ENCODE measurements around the gene PCBP3.

DNA sequence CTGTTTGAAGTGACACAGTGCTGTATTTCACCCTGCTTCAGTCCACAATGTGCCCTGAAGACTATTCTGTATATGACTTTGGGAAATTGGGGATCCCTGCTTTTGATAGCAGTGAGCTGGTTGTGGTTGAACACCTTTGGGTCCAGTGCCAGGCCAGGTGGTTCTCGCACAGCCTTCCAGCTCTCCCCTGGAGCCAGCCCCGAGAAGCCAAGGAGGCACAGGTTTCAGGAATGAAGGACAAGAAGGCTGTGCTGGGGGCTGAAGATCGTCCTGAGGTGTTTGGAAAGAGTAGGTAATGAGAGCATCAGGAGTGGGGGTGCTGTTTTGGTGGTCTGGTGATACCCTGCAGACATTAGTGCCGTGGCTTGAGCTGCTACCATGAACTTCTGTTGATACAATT is 206.7 kb downstream of the PCBP3 start:
- TF ChIP-seq POLR2A (IDR thresholded peaks at IDR 0.05): no peak
- TF ChIP-seq, protein P1, sequence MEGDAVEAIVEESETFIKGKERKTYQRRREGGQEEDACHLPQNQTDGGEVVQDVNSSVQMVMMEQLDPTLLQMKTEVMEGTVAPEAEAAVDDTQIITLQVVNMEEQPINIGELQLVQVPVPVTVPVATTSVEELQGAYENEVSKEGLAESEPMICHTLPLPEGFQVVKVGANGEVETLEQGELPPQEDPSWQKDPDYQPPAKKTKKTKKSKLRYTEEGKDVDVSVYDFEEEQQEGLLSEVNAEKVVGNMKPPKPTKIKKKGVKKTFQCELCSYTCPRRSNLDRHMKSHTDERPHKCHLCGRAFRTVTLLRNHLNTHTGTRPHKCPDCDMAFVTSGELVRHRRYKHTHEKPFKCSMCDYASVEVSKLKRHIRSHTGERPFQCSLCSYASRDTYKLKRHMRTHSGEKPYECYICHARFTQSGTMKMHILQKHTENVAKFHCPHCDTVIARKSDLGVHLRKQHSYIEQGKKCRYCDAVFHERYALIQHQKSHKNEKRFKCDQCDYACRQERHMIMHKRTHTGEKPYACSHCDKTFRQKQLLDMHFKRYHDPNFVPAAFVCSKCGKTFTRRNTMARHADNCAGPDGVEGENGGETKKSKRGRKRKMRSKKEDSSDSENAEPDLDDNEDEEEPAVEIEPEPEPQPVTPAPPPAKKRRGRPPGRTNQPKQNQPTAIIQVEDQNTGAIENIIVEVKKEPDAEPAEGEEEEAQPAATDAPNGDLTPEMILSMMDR (IDR thresholded peaks at IDR 0.05 in 4 of 5, conservative IDR thresholded peaks at IDR 0.05 in 1 of 5): no peak

Measured in gastrocnemius medialis (tissue), 4 donors.